Stimulated activated CD8-positive, alpha-beta memory T cell treated with anti-CD3 and anti-CD28 coated beads, Interleukin-2, amount 100 ng/mL, for 1 hour (primary cell): ENCODE data around the gene DYNLT1.
"Not testable (repeated sequence)": the region's sequence is repeated elsewhere in the genome, so short reads cannot be mapped to it uniquely, and the experiment has no call there.

Experiments
- DNase-seq, 2 donors: peaks; one replicate each; pipeline ENCODE4 v3.0.0-alpha.2; 2020; ENCODE audit warnings: low read depth in 2 of 2

The DYNLT1 gene

GRCh38 chr6:158624684-158625682 is 19.6 kb downstream of the DYNLT1 start:
- no peak for DNase-seq

GRCh38 chr6:158622545-158623190 is 21.9 kb downstream of the DYNLT1 start:
- DNase-seq = no peak

GRCh38 chr6:158621694-158622544 is 22.6 kb downstream of the DYNLT1 start:
- no peak for DNase-seq

GRCh38 chr6:158620963-158621693 is 23.4 kb downstream of the DYNLT1 start:
- no peak for DNase-seq

- DNase-seq = no peak
These were observed 24.4 kb downstream of the DYNLT1 start for GRCh38 chr6:158619922-158620801.

- not testable (repeated sequence) for DNase-seq
These were observed 26.3 kb downstream of the DYNLT1 start for GRCh38 chr6:158618289-158618688.

GRCh38 chr6:158614606-158615005 is 29.9 kb downstream of the DYNLT1 start:
- DNase-seq = not testable (repeated sequence)

- no peak for DNase-seq
These were observed 32.8 kb downstream of the DYNLT1 start for GRCh38 chr6:158611541-158612370.

- no peak for DNase-seq
These were observed 33.5 kb downstream of the DYNLT1 start for GRCh38 chr6:158611039-158611438.

GRCh38 chr6:158610319-158610968 is 34.1 kb downstream of the DYNLT1 start:
- DNase-seq = no peak

- no peak for DNase-seq
These were observed 34.9 kb downstream of the DYNLT1 start for GRCh38 chr6:158609455-158610155.

GRCh38 chr6:158608221-158608620 is 36.3 kb downstream of the DYNLT1 start:
- no peak for DNase-seq

GRCh38 chr6:158607411-158608170 is 37.0 kb downstream of the DYNLT1 start:
- DNase-seq = no peak

- DNase-seq = no peak
These were observed 37.6 kb downstream of the DYNLT1 start for GRCh38 chr6:158606935-158607334.

- not testable (repeated sequence) for DNase-seq
These were observed 38.5 kb downstream of the DYNLT1 start for GRCh38 chr6:158606011-158606410.

GRCh38 chr6:158605266-158605878 is 39.2 kb downstream of the DYNLT1 start:
- DNase-seq = peak; percentile 5 to 9

- DNase-seq = no peak
These were observed 40.5 kb downstream of the DYNLT1 start for GRCh38 chr6:158604048-158604406.
